ENCODE results near the gene MED31.

DNA sequence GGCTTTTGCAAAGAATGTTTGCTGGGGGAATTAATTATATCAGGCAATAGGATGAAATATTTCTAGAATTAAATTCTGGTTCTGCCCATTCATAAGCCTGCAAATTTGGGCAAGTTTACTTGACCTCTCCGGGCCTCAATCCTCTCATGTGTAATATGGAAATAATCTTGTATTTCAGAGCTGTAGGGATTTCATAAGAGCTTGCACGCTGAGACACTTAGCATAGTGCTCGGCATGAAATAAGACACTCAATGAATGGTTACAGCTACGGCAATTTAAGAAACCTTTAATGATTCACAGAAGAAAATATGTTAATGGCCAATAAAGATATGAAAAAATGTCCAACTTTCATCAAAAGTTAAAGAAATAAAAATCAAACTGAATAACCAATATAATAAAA is 54.5 kb downstream of the MED31 start:
- TF ChIP-seq, protein P1, sequence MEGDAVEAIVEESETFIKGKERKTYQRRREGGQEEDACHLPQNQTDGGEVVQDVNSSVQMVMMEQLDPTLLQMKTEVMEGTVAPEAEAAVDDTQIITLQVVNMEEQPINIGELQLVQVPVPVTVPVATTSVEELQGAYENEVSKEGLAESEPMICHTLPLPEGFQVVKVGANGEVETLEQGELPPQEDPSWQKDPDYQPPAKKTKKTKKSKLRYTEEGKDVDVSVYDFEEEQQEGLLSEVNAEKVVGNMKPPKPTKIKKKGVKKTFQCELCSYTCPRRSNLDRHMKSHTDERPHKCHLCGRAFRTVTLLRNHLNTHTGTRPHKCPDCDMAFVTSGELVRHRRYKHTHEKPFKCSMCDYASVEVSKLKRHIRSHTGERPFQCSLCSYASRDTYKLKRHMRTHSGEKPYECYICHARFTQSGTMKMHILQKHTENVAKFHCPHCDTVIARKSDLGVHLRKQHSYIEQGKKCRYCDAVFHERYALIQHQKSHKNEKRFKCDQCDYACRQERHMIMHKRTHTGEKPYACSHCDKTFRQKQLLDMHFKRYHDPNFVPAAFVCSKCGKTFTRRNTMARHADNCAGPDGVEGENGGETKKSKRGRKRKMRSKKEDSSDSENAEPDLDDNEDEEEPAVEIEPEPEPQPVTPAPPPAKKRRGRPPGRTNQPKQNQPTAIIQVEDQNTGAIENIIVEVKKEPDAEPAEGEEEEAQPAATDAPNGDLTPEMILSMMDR (IDR thresholded peaks at IDR 0.05) = no peak
- TF ChIP-seq POLR2AphosphoS5 (IDR thresholded peaks at IDR 0.05) = no peak
